ENCODE data around the gene ALX4.

The ALX4 gene

DNA sequence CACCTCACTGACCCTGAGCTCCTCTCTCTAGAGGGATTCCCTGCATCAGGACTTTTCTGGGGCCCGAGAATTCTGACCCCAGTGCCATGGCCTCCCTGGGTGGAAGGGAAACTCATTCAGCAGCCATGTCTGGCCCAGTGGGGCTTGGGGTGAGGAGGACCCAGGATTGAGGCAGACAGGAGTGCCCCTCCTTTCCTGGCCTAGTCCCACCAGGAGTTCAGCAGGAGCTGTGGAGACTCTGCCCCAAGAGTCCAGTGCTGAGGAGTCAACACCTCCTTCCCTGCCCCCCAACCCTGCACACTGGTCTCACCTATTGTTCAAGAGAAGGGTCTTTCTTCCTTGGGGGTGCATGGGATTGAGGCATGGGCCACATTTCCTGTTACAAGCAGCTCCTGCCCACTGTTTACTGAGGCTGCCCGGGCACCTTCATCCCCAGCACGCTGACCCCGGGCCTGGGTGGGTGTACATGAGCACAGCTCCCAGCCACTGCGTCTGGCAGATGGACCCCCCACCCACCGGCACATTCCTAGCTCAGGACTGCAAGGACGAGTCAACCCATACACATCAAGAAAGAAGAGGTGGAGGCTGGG, 33.9 kb downstream of the ALX4 start:
- Histone ChIP-seq H3K9me3 (ENCODE audit: insufficient read depth, low read length) (no peaks in the 10 kb centered on the region), H3K4me3 (ENCODE audit: low read length) (no peak overlapping the region), H3K9ac (ENCODE audit: low read length) (no peak overlapping the region), H3K79me2 (ENCODE audit: low read length) (no peaks in the 10 kb centered on the region), H2AFZ (ENCODE audit: low read depth, low read length) (no peak overlapping the region), H4K20me1 (ENCODE audit: insufficient read depth, low read length) (no peaks in the 10 kb centered on the region), H3K4me1 (ENCODE audit: low read length) (no peaks in the 10 kb centered on the region), H3K36me3 (replicated peaks; ENCODE audit: low read depth, low read length) (no peaks in the 10 kb centered on the region), H3K27ac (ENCODE audit: low read length) (no peak overlapping the region), H3K27me3 (ENCODE audit: low read depth, low read length) (peaks cover 9% of the 10 kb centered on the region; the same call in 1 of the 2 replicates), H3K4me2 (ENCODE audit: low read length) (no peak overlapping the region)
- TF ChIP-seq, protein P1, sequence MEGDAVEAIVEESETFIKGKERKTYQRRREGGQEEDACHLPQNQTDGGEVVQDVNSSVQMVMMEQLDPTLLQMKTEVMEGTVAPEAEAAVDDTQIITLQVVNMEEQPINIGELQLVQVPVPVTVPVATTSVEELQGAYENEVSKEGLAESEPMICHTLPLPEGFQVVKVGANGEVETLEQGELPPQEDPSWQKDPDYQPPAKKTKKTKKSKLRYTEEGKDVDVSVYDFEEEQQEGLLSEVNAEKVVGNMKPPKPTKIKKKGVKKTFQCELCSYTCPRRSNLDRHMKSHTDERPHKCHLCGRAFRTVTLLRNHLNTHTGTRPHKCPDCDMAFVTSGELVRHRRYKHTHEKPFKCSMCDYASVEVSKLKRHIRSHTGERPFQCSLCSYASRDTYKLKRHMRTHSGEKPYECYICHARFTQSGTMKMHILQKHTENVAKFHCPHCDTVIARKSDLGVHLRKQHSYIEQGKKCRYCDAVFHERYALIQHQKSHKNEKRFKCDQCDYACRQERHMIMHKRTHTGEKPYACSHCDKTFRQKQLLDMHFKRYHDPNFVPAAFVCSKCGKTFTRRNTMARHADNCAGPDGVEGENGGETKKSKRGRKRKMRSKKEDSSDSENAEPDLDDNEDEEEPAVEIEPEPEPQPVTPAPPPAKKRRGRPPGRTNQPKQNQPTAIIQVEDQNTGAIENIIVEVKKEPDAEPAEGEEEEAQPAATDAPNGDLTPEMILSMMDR (IDR thresholded peaks at IDR 0.05; ENCODE audit: low read depth, low read length) = no peak
- TF ChIP-seq EZH2phosphoT487 (IDR thresholded peaks at IDR 0.05; ENCODE audit: low read depth) = no peak

DNA sequence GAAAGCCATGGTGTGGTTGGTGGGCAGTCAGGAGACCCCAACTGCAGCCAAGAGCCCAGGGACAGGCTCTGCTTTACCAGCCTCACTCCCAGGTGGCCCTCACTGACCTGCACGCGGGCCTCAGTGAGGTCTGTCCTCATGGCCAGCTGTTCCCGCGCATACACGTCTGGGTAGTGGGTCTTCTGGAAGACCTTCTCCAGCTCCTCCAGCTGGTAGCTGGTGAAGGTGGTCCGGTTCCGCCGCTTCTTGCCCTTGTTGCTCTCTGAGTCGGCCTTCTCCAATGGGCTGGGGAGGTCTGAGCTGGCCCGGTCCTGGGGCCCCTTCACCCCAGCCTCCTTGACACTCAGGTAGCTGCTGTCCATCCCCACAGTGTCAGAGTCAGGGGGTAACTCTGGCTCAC, 34.7 kb downstream of the ALX4 start:
- Histone ChIP-seq H3K4me3 (ENCODE audit: low read length) (no peak overlapping the region), H3K4me1 (ENCODE audit: low read length) (no peaks in the 10 kb centered on the region), H4K20me1 (ENCODE audit: insufficient read depth, low read length) (no peaks in the 10 kb centered on the region), H3K4me2 (ENCODE audit: low read length) (no peak overlapping the region), H2AFZ (ENCODE audit: low read depth, low read length) (no peak overlapping the region), H3K36me3 (replicated peaks; ENCODE audit: low read depth, low read length) (no peaks in the 10 kb centered on the region), H3K27me3 (ENCODE audit: low read depth, low read length) (peaks cover 9% of the 10 kb centered on the region; the same call in 1 of the 2 replicates), H3K9me3 (ENCODE audit: insufficient read depth, low read length) (no peaks in the 10 kb centered on the region), H3K9ac (ENCODE audit: low read length) (no peak overlapping the region), H3K79me2 (ENCODE audit: low read length) (no peaks in the 10 kb centered on the region), H3K27ac (ENCODE audit: low read length) (no peak overlapping the region)
- no peak for TF ChIP-seq EZH2phosphoT487 (IDR thresholded peaks at IDR 0.05; ENCODE audit: low read depth)
- TF ChIP-seq, protein P1 (IDR thresholded peaks at IDR 0.05; ENCODE audit: low read depth, low read length) = no peak

DNA sequence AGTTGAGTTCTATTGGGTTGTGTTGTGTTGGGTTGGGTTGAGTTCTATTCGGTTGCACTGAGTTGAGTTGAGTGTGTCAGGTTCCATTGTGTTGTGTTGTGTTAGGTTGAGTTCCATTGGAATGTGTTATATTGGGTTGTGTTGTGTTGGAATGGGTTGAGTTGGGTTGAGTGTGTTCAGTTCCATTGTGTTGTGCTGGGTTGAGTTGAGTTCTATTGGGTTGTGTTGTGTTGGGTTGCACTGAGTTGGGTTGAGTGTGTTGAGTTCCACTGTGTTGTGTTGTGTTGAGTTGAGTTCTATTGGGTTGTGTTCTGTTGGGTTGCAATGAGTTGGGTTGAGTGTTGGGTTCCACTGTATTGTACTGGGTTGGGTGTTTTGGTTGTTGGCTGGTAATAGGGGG, 35.5 kb downstream of the ALX4 start:
- Histone ChIP-seq H3K27me3 (ENCODE audit: low read depth, low read length) (peaks cover 5% of the 10 kb centered on the region; the same call in 1 of the 2 replicates), H3K4me1 (ENCODE audit: low read length) (no peaks in the 10 kb centered on the region), H2AFZ (ENCODE audit: low read depth, low read length) (no peak overlapping the region), H3K79me2 (ENCODE audit: low read length) (no peaks in the 10 kb centered on the region), H3K4me3 (ENCODE audit: low read length) (no peak overlapping the region), H3K27ac (ENCODE audit: low read length) (no peak overlapping the region), H3K9ac (ENCODE audit: low read length) (no peak overlapping the region), H3K4me2 (ENCODE audit: low read length) (no peak overlapping the region), H4K20me1 (ENCODE audit: insufficient read depth, low read length) (no peaks in the 10 kb centered on the region), H3K36me3 (replicated peaks; ENCODE audit: low read depth, low read length) (no peaks in the 10 kb centered on the region), H3K9me3 (ENCODE audit: insufficient read depth, low read length) (no peaks in the 10 kb centered on the region)
- TF ChIP-seq EZH2phosphoT487 (IDR thresholded peaks at IDR 0.05; ENCODE audit: low read depth) = no peak
- TF ChIP-seq, protein P1 (IDR thresholded peaks at IDR 0.05; ENCODE audit: low read depth, low read length) = no peak

DNA sequence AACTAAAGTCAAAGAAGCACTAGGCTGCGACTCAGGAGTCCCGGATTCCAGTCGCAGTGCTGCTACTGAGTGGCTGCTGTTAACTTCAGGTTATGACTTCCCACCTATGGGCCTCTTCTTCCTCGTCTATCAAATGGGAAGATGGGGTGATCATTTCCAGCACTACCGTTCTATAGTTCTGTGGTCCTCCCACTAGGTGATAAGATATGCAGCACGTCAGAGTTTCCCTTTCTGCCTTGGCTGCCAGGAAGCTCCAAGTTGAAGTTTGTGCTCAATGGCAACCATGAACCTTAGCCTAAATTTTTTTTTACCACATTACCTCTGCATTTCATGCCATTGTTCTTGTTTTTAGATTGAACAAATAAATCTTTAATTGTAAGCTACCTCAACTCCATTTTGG, 38.7 kb downstream of the ALX4 start:
- H3K9me3 ChIP-seq (ENCODE audit: insufficient read depth, low read length) = no peaks in the 10 kb centered on the region
- no peak overlapping the region for H3K9ac ChIP-seq (ENCODE audit: low read length)
- TF ChIP-seq, protein P1 (IDR thresholded peaks at IDR 0.05; ENCODE audit: low read depth, low read length) = no peak
- TF ChIP-seq EZH2phosphoT487 (IDR thresholded peaks at IDR 0.05; ENCODE audit: low read depth) = no peak
- H3K79me2 ChIP-seq (ENCODE audit: low read length) = no peaks in the 10 kb centered on the region
- H3K4me1 ChIP-seq (ENCODE audit: low read length) = no peaks in the 10 kb centered on the region
- H3K27me3 ChIP-seq (ENCODE audit: low read depth, low read length) = no peaks in the 10 kb centered on the region
- no peak overlapping the region for H3K4me3 ChIP-seq (ENCODE audit: low read length)
- no peaks in the 10 kb centered on the region for H3K36me3 ChIP-seq (replicated peaks; ENCODE audit: low read depth, low read length)
- no peak overlapping the region for H2AFZ ChIP-seq (ENCODE audit: low read depth, low read length)
- H4K20me1 ChIP-seq (ENCODE audit: insufficient read depth, low read length) = no peaks in the 10 kb centered on the region
- no peak overlapping the region for H3K4me2 ChIP-seq (ENCODE audit: low read length)
- no peak overlapping the region for H3K27ac ChIP-seq (ENCODE audit: low read length)
